ENCODE data around the gene MAN1A1. TPM values are rescaled to one million over a fixed set of nuclear protein-coding genes. Genes with fewer than 3 reads are reported as not detected.
A peak's percentile ranks its signal among the peaks of the same experiment; 100 is the strongest.
"Not testable (repeated sequence)": the region's sequence is repeated elsewhere in the genome, so short reads cannot be mapped to it uniquely, and the experiment has no call there.

MAN1A1 gene
- total RNA-seq, 1 experiment from 2014 or later: 13.0 TPM

DNA sequence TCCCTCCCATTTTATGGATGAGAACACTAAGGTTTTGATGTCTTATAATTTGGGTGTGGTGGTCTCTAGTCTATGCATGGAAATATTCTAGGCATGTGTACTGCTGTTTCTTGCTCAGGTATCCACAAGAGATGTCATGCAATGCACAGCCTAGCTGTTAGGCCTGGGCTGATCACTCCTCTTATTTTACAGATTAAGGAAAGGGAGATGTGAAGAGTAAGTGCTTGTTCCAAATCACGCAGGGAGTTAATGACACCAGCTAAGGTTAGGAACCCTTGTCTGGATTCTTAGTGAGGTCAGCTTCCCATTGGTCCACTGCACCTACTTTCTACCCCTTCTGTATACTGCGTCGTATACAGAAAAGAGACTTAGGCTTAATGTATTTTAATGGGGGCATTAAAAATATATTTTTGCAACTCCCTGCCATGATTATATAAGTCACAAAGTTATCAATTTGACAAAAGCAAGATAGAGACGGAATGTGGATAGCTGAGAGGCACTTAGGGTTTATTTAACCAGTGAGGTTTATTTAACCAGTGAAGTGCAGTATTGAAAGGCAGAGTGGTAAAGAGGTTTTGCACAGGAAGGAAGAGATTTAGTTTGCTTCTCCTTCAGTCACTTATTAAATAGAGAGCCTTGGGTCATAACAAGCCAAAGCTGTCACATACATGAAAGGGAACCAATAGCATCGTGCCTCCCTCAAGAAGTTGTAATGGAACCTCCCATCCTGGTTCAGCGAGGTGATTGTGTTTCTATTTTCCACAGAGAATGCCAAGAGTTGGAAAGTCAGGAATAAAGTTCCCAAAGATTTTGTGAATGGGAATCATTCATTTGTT is 176.1 kb downstream of the MAN1A1 start:
- no peak for DNase-seq (ENCODE audit: low read depth)

DNA sequence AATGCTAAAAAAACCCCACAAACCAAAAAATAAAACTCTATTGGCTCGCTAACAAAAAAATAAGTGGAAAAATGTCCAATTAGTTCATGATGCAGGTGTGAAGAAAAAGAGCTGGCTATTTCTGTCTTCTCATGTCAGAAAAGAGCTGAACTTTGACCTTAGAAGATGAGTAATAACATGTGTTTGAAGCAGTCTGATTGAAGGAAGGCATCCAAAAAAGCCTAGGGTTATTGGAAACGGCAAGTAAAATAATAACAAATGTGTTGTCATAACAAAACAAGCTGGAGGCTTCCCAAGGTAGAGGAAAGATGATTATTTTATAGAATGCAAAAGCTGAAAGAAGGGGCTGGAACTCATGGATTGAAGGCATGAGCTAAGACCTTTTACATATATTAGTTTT is 176.7 kb downstream of the MAN1A1 start:
- no peak for DNase-seq (ENCODE audit: low read depth)

DNA sequence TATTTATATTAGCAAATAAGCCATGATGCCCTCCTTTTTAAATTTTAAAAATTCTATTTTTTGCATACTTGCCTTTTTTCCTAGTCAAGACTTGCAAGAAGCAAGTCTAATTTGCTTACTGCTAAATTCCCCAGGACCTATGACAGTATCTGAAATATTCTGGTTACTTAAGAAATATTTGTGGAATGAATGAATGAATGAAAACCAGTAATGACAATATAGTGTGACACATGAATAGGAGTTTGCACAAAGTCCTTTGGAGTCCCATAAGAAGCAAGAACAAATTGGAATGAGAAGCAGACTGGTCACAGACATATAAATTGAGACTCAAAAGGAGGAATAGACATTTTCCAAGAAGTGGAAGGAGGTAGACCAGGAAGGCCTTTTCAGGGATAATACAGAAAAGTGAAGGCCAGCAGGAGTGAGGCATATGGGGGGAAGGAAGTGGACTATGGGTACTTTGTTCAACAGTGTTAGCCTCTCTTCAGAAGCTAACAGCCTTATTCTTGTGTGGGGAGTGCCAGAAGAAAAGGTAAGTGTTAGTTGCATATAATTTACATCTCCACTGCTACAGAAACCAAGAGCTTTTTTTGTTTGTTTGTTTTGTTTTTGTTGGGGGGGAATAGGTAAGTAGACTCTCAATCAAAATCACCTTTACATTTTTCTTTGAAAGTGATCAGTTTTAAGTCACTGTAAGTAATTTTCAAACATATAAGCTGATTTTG is 177.5 kb downstream of the MAN1A1 start:
- no peak for DNase-seq (ENCODE audit: low read depth)

DNA sequence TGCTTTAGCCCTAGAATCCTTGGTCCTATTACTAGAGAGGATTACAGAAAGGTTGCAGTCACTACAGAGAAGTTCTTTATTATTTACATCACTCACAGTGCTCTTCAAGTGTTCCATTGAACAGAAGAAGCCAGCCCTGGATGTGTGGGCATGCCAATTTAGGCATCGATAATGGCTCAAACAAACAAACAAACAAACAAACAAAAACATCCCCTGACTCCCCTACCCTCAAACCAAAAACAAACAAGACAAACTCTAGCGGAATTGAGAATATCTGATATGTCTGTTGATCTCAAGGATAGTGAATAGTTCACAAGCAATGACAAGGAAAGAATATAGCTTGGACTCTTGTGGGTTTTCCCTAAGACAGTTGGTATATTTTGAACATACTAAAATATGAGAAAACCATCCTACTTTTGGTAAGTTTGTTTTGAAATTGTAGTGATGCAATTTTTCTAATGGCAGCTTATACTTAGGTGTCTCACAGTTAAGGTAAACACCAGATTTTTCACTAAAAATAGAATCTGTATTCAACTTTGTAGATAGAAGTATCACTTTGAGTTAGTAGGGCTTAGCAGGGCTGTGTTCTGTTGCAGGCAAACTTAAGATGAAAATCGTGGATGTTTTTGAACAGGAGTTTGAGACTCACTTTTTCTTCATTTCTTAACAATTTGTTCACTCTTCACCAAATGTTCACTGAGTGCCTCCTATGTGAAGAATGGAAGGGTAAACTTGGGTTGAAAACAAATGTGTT is 178.3 kb downstream of the MAN1A1 start:
- no peak for DNase-seq (ENCODE audit: low read depth)

DNA sequence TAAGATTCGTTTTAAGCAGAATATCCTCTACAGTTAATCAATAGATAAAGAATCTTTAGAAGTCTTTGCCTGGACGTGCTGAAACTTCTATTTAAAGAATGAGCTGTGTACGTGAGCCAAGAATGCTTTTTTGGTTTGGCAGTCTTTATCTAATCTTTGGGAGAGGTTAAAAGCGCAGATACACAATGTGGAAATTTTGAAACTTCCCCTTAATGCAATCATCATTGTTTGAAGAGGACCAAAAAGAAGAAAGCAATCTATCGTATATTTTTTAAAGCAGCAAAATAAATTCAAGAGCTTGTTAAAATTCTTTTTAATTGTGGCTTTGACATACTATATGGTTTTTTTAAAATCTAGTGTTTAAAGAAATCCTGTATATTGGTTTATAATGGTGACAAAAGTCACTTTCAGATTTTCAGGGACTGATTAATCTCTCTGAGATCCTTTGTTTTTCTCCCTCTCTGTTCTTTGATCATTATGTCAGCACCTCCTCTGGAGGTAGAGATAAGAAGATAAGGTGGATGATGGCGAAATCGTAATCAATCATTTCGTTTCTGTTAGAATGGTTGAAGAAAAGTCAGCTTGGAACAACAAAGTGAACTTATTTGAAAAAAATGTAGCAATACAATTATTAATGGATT is 179.0 kb downstream of the MAN1A1 start:
- DNase-seq (ENCODE audit: low read depth): no peak

DNA sequence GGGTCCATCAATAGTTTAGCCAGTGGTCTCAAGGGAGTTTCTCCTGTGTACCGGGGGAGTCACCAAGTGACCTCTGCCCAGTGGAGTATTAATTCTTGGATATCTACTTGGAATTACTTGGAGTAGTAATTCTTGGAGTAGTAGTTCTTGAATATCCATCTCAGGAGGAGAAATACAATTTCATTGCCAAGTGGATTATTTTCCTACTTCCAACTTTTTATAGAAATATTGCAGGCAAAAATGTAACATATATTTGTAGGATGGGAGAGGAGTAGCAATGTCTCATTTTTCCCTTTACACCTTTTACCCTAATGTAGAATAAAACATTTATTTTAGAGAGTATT is 179.5 kb downstream of the MAN1A1 start:
- DNase-seq (ENCODE audit: low read depth): no peak

DNA sequence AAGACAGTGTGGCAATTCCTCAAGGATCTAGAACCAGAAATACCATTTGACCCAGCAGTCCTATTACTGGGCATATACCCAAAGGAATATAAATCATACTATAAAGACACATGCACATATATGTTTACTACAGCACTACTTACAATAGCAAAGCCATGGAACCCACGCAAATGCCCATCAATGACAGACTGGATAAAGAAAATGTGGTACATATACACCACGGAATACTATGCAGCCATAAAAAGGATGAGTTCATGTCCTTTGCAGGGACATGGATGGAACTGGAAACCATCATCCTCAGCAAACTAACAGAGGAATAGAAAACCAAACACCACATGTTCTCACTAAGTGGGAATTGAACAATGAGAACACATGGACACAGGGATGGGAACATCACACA is 180.2 kb downstream of the MAN1A1 start:
- DNase-seq (ENCODE audit: low read depth): not testable (repeated sequence)

DNA sequence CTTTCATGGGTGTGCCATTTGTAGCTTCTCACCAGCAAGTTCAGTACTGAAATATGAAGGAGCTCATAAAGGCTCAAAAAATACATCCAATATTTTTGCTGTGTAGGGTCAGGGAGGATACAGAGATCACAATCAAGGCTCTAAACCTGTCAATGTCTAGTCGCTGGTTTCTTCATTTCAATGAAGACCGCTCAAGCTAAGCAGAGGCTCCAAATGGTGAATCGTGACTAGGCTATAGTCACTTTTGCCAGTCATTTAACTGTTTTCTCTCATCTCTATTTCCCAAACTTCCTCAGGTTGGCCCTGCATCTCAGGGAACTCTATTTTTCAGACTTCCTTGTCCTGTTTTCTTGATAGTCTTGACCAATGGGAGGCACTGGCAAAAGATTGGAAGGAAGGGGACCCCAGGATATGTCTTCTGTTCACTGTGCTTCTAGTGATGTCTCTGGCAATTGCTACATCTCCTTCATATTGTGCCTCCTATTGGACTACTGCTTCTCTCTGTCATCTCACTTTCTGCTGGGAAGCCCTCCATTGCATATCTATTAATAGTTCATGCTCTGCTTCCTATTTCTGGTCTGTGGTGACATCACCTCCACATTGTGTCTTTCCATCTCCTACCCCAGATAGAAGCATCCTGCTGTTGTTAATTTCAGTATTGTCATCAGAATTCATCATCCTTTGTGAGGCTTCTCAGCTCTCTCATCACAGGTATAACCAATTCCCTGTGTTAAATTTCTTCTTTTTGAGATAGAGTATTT is 183.4 kb downstream of the MAN1A1 start:
- DNase-seq (ENCODE audit: low read depth): no peak

DNA sequence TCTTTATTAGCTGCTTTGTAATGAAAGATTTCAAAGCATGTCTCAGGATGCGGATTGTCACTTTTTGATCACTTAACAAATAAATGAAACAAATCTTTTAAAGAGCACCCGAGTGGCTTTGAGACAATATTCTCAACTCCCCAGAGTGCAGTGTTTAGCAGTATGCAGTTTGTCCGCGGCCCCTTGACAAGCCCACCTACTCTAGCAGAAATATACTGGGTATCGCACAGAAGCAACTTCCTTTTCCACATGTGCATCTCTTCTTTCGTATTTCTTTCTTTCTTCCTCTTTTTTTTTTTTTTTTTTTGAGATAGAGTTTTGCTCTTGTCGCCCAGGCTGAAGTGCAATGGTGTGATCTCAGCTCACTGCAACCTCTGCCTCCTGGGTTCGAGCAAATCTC is 186.6 kb downstream of the MAN1A1 start:
- DNase-seq (ENCODE audit: low read depth): no peak

DNA sequence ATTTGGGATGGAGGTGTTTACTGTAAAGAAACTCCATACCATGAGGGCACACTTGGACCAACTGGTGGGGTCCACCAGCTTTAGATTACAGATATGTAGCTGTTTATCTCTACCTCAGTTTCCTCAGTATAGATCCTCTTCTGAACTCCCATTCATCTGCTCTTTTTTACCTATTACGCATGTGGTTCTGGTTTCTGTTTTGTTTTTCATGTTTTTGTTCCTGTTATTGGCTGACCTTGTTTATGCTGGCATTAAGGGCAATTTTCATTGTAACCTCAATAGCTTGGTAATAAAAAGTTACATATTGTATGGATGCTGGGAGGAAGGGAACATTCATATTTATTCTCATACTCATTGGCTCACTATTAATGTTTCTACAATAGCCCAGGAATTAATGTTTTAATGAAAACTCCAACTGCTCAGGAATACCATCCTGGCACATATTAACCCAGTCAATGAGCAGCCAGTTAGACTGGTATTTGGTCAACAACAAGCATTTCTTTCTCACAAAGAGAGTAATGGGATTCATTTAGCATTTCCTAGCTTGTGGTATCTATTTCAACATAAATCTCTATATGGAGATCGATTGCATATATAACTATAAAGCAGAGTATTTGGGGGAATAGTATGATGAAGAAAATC is 187.3 kb downstream of the MAN1A1 start:
- DNase-seq (ENCODE audit: low read depth): no peak

DNA sequence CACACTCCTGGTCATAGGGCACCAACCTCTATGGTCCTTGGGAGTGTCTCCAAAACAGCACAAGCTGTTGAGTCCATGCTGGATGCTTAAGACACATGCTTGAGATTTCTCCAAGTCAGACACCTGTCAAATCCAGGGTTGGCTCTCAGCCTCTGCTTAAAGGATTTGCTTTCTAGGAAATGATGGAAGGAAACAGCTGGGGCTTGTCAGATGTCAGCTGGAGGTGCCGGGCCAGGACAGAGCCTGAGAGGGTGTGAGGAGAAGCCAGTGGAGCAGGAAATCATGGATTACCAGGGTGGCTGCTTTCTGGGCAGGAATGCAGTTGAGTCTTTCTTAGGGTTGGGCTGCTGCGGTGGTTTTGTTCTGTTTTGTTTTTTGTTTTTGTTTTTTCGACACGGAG is 188.1 kb downstream of the MAN1A1 start:
- no peak for DNase-seq (ENCODE audit: low read depth)

DNA sequence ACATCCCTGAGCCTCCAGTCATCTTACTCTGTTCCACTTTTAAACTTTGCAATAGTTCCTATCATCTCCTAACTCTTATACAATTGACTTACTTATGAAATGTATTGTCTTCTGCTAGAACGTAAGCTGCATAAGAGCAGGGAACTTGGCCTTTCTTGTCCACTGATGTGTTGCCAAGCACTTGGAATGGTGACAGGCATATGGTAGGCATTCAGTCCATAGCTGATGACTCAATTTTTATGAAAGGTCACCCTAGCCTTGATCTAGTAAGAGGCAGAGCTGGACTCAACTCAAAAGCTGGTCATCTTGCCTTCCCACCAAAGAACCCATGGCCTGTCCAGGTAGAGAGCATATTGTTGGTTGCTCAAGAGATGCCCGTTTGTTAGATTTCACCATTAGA is 188.7 kb downstream of the MAN1A1 start:
- no peak for DNase-seq (ENCODE audit: low read depth)

DNA sequence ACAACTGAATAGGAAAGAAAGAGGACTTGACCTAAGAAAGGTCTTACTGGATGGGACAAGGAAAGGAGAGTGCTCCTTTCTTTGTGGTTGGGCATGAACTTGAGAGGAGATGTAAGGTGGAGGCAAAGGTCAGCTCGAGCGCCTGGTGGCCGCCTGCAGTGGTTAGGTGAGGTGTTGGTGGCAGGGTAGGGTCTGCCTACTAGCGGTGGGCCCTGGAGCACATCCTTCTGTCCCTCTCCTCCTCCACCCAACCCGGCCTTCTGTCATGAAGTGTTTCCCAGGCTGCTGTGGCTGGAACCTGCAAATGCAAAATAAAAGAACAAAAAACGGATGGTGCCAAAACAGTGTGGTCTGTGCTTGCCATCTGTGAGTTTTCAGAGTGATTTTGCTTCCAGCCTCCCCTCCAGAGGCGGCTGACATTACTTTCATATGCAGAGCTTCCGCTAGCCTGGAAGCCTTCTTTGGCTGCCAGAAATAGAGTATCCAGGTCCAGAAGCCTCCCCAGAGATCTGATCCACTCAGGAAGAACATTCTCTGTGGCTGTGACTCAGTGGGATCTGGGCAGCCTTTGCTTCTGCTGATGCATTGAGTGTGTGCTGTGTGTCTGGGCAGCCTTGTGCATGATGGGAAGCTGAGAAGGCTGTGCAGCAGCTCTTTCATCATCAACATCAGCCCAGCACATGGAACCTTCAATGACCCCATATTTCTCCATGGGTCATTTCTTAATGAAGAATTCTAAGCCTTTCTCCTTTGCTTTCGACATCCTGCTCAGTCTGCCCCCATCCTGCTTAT is 191.3 kb downstream of the MAN1A1 start:
- DNase-seq (ENCODE audit: low read depth): no peak

DNA sequence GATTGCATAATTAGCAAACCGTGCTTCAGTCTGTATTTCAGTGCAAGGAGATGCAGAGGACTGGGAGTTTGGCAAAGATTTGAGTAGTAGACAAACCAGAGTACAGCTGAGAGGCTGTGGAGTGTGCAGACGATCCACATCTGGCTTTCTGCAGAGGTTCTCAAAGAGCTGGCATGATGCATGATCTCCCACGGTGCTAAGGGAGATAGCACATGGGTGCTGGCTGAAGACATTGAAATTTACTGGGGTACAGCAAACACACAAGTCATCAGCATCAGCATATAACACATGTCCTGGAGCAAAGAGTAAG is 192.1 kb downstream of the MAN1A1 start:
- no peak for DNase-seq (ENCODE audit: low read depth)

DNA sequence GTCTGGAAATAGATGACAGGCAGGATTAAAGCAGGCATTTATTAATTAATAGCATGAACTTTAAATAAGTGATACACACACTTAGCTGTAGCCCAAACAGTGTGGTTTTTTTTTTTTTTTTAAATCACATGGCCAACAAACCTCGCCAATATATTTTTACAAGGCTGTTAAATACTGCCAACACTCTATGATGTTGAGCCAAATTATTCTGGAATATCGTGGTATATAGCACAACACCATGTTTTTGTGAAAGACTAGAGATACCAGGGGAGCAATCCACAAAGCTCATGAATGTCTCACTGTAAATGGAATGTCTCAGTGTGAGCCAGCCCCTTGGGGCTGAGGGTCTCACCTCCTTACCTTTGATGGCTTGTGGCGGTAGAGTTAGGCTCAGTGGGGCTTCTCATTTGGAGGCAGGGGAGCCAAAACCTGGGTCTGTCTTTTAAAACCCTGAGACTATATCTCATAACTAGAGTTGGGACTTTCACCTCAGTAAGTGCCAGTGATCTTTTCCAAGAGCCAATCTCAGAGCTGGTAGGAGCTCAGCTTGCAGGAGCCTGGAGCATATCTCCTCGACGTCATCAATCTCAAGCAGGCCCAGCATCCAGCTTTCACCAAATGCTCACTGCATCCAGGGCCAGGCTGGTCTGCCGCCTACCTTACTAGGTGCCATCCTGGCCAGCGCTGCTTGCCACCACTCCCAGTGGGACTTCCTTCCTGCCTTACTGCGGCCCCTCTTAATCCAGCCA is 192.6 kb downstream of the MAN1A1 start:
- no peak for DNase-seq (ENCODE audit: low read depth)

DNA sequence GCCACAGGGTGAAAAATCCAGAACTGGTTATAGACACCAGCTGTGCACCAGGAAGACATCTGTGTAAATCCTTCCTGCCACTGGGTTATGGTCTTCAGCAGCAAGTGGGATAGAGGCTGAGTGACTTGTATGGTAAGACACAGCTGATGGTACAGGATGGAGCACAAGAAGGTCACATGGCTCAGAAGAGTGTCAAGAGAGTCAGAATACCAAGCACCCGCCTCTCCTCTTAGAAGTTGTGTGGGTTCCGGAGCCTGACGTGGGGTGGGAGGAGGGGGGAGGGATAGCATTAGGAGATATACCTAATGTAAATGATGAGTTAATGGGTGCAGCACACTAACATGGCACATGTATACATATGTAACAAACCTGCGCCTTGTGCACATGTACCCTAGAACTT is 193.5 kb downstream of the MAN1A1 start:
- DNase-seq (ENCODE audit: low read depth): not testable (repeated sequence)

DNA sequence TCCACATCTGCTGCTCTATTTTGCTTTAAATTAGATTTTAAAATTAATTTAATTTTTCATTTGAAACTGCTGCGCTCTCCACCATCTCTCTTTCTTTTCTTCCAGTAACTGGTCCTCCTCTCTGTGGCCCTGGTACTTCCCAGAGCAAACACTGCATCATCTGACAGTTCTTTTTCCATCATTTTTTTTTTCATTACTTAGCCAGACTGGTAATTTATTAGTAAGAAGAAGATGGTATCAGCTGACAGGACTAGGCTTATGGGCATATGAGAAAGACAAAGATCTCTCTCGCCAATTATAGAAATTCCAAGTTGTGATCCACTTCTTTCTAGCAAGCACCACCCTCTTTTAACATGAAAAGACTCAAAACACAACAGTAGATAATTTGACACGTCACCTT is 197.4 kb downstream of the MAN1A1 start:
- no peak for DNase-seq (ENCODE audit: low read depth)

DNA sequence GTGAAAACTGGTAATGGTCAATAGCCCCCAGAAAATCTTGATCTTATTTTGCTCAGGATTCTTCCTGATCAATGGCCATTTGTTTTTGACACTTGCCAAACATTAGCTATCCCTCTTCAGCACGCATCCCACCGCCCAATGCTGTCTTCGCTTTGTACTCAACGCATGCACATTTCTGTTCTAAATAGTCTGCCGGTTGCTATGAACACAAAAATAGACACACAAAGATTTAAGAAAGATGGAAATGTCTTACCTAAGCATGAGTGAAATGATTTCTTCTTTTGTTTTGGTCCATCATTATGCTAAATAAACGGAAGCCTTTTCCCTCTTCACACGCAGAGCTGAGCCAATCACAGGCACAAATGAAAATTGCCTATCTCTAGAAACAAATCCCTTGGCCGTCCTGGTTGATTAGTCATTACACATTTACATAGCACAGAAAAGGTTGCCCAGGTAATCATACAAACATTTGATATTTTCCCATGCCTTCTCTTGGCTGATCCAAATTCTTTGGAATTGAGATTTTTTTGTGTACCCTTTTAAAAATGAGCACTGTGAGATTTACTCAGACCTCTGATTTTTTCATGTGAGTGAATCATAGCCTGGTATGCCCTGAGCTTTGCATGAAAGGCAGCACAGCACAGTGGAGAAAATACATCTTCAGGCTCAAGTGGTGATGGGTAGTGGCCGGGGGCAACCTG is 200.6 kb downstream of the MAN1A1 start:
- peak; percentile 21 for DNase-seq (ENCODE audit: low read depth)
